Transverse colon (tissue), 3 donors: Measurements from ENCODE around the gene FUT7.

Experiments
- EP300 ChIP-seq: sonication (generic); formaldehyde crosslinking; IDR thresholded peaks from one replicate; pipeline ENCODE4 v1.6.1; 2017; ENCODE audit warnings: antibody characterized with exemption, low read depth
- TF ChIP-seq, protein P1 (sequence below), 5 experiments: fragments of 200-600 bp in 3 of 5; fragments of 450-650 bp in 2 of 5; sonication (generic) in 3 of 5; IDR thresholded peaks; 1 replicate in 2 of 5; 2 replicates in 3 of 5; pipeline ENCODE4 v1.5.1; 2016 to 2017; ENCODE audit warnings: antibody characterized with exemption in 5 of 5, inconsistent platforms in 3 of 5, mild to moderate bottlenecking in 2 of 5, moderate library complexity in 1 of 5

DNA sequence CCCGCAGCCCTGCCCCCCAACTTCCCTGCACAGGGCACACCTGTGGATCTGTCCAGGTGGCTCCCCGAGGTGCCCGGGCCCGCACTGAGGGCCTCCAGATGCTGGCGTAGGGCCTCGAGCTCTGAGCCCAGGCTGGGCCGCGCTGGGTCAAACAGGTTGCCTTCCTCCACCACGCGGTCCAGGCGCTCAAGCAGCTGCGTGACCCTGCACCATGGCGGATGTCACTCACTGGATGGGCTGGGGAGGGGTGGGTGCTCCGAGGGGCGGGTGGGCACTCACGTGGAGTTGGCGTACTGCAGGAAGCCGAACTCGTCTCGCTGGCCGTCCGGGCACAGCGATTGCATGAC is 9.3 kb downstream of the FUT7 start:
- TF ChIP-seq EP300: no peak
- TF ChIP-seq, protein P1, sequence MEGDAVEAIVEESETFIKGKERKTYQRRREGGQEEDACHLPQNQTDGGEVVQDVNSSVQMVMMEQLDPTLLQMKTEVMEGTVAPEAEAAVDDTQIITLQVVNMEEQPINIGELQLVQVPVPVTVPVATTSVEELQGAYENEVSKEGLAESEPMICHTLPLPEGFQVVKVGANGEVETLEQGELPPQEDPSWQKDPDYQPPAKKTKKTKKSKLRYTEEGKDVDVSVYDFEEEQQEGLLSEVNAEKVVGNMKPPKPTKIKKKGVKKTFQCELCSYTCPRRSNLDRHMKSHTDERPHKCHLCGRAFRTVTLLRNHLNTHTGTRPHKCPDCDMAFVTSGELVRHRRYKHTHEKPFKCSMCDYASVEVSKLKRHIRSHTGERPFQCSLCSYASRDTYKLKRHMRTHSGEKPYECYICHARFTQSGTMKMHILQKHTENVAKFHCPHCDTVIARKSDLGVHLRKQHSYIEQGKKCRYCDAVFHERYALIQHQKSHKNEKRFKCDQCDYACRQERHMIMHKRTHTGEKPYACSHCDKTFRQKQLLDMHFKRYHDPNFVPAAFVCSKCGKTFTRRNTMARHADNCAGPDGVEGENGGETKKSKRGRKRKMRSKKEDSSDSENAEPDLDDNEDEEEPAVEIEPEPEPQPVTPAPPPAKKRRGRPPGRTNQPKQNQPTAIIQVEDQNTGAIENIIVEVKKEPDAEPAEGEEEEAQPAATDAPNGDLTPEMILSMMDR (IDR thresholded peaks at IDR 0.05): no peak
